Measurements from ENCODE around the gene SPDYE4.

- TF ChIP-seq CTCF (IDR thresholded peaks at IDR 0.05) (peak in 3 of 7 experiments; percentile 26 to 34 (median 27)), POLR2A (IDR thresholded peaks at IDR 0.05) (no peak)
Measured at GRCh38 chr17:8753976-8754440, 4.3 kb downstream of the SPDYE4 start.
